Activated CD4-positive, alpha-beta T cell treated with anti-CD3 and anti-CD28 coated beads for 36 hours (primary cell): ENCODE data around the gene UBE4B. TPM values are rescaled to one million over a fixed set of nuclear protein-coding genes. Genes with fewer than 3 reads are reported as not detected.
"Not testable (repeated sequence)": the region's sequence is repeated elsewhere in the genome, so short reads cannot be mapped to it uniquely, and the experiment has no call there.

Source experiments
- ATAC-seq: fragments of 200-7000 bp; cut with Tn5 transposase; one replicate; pipeline ENCODE4 v1.10.0; 2021; ENCODE audit warnings: mild to moderate bottlenecking, moderate library complexity
- CTCF ChIA-PET: fragments of 350-600 bp; sonication (Branson Sonifier 250); formaldehyde crosslinking; loops from one replicate; lab custom pipeline; 2021; ENCODE audit warnings: antibody characterized with exemption; lab: Charles Lee
- POLR2A ChIA-PET: fragments of 350-600 bp; sonication (Branson Sonifier 250); formaldehyde crosslinking; loops from one replicate; lab custom pipeline; 2021; ENCODE audit warnings: antibody characterized with exemption, inconsistent platforms; lab: Charles Lee
- DNase-seq: peaks from one replicate; pipeline ENCODE4 v3.0.0-alpha.2; 2020
- H3K27ac Mint-ChIP-seq: one replicate; pipeline ENCODE4 v1.8.0; 2021; ENCODE audit warnings: mixed read lengths
- H3K27me3 Mint-ChIP-seq: one replicate; pipeline ENCODE4 v1.8.0; 2021; ENCODE audit warnings: mixed read lengths
- H3K36me3 Mint-ChIP-seq: one replicate; pipeline ENCODE4 v1.8.0; 2021; ENCODE audit warnings: low read depth, mixed read lengths
- H3K4me1 Mint-ChIP-seq: one replicate; pipeline ENCODE4 v1.8.0; 2021; ENCODE audit warnings: mixed read lengths
- H3K4me3 Mint-ChIP-seq: one replicate; pipeline ENCODE4 v1.8.0; 2021; ENCODE audit warnings: mild to moderate bottlenecking, moderate library complexity, mixed read lengths
- H3K9me3 Mint-ChIP-seq: one replicate; pipeline ENCODE4 v1.8.0; 2021; ENCODE audit warnings: low read depth, mixed read lengths
- intact Hi-C, 2 experiments: fragments of 100-400 bp; cut with DNase I in 1 of 2; cut with micrococcal nuclease in 1 of 2; formaldehyde crosslinking; loops; one replicate each; pipeline versions ENCODE4 v1.14.2 to v1.15.1; 2022 to 2024; cut with DNase I, micrococcal nuclease
- total RNA-seq, 2 experiments: library from RNA; stranded (reverse); gene quantifications; one replicate each; pipeline ENCODE4 v1.2.3, GENCODE V29; 2021

UBE4B gene
- total RNA-seq, 2 experiments from 2014 or later: 26.1 to 31.8 TPM

DNA sequence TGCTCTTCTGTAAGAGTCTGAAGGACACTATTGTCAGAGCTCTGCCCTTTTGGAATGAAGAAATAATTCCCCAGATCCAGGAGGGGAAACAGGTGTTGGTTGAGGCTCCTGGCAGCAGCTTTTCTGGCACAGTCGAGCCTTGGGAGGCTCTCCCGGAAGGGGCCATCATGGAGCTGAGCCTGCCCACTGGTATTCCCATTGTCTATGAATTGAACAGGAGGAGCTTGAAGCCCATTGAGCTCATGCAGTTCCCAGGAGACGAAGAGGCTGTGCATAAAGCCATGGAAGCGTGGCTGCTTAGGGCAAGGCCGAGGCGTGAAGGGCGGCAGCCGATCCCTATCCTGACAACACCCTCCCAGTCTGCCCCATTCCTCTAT is 26.6 kb downstream of the UBE4B start:
- peaks cover 4% of the 10 kb centered on the region for H3K36me3 Mint-ChIP-seq
- H3K27me3 Mint-ChIP-seq: no peaks in the 10 kb centered on the region
- ATAC-seq: no peak
- POLR2A ChIA-PET: no interaction called here
- DNase-seq: no peak
- intact Hi-C loops: no loop called here
- H3K4me1 Mint-ChIP-seq: peaks cover 12% of the 10 kb centered on the region
- CTCF ChIA-PET: no interaction called here
- no peak overlapping the region for H3K27ac Mint-ChIP-seq
- no peak overlapping the region for H3K4me3 Mint-ChIP-seq
- H3K9me3 Mint-ChIP-seq: no peaks in the 10 kb centered on the region

DNA sequence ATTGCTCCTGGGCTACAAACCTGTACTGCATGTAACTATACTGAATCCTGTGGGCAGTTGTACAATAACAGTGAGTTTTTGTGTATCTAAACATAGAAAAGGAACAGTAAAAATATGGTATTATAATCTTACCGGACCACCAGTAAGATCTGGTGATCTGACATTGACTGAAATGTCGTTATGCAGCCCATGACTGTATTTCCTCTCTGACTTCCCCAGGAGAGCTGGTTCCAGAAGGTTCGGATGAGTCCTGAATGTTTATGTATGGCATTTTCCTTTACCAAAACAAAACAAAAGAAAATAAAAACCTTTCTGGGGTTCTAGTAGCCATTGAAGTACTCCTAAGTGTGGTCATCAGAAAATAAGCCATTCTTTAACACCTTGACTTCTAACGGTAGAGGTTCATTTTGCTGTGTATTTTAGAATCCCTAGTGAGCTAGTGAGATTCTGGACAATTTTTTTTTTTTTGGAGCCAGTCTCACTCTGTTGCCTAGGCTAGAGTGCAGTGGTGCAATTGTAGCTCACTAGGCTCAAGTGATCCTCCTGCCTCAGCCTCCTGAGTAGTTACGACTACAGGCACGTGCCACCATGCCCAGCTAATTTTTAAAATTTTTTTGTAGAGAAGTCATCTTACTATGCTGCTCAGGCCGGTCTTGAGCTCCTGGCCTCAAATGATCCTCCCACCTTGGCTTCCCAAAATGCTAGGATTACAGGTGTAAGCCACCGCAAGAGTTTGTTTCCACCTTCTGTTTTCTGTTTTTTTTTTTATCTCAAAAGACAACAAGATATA is 27.7 kb downstream of the UBE4B start:
- H3K4me1 Mint-ChIP-seq: peaks cover 15% of the 10 kb centered on the region
- no peaks in the 10 kb centered on the region for H3K27me3 Mint-ChIP-seq
- DNase-seq (no peak), ATAC-seq (no peak)
- H3K9me3 Mint-ChIP-seq: no peaks in the 10 kb centered on the region
- no peak overlapping the region for H3K27ac Mint-ChIP-seq
- no peak overlapping the region for H3K4me3 Mint-ChIP-seq
- ChIA-PET POLR2A (interaction anchor here (0.6 kb wide), 1 partner anchor 35 kb away, joined by 5 read pairs; no protein-coding TSS in a partner anchor), CTCF (interaction anchor here (0.6 kb wide), 1 partner anchor 149 kb away, joined by 4 read pairs; no protein-coding TSS in a partner anchor)
- intact Hi-C loops: no loop called here
- peaks cover 4% of the 10 kb centered on the region for H3K36me3 Mint-ChIP-seq

DNA sequence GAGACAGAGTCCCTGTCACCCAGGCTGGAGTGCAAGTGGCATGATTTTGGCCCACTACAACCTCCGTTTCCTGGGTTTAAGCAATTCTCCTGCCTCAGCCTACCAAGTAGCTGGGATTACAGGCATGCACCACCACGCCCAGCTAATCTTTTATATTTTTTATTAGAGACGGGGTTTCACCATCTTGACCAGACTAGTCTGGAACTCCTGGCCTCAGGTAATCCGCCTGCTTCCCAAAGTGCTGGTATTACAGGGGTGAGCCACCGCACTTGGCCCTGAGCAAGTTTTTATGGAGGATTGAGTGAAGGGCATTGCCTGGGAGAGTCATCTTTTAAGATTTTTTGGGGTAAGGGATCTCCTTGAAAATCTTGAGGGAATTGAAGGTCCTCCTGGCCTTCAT is 28.5 kb downstream of the UBE4B start:
- H3K4me1 Mint-ChIP-seq: peaks cover 15% of the 10 kb centered on the region
- ChIA-PET CTCF (no interaction called here), POLR2A (no interaction called here)
- intact Hi-C loops: no loop called here
- no peaks in the 10 kb centered on the region for H3K9me3 Mint-ChIP-seq
- DNase-seq (no peak), ATAC-seq (no peak)
- no peaks in the 10 kb centered on the region for H3K27me3 Mint-ChIP-seq
- H3K36me3 Mint-ChIP-seq: peaks cover 4% of the 10 kb centered on the region
- no peak overlapping the region for H3K4me3 Mint-ChIP-seq
- no peak overlapping the region for H3K27ac Mint-ChIP-seq

DNA sequence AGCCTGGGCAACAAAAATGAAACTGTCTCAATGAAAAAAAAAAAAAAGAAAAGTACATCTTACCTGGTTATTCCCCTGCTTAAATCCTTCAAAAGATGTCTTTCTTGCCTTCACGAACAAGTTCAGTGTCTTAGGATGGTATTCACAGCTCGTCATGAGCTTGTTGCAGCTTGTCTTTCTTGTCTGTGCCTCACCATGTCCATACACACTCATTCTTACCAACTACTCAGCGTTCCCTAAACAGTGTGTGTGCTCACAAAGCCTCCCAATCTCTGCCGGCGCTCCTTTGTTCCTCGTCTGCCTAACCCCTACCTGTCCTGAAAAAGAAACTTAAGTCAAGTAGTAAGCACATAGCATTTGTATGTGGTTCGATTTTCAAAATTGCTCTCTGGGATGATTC is 31.1 kb downstream of the UBE4B start:
- H3K36me3 Mint-ChIP-seq: peaks cover 2% of the 10 kb centered on the region
- no peak overlapping the region for H3K4me3 Mint-ChIP-seq
- peaks cover 15% of the 10 kb centered on the region for H3K4me1 Mint-ChIP-seq
- DNase-seq (no peak), ATAC-seq (no peak)
- H3K27me3 Mint-ChIP-seq: no peaks in the 10 kb centered on the region
- ChIA-PET POLR2A (no interaction called here), CTCF (interaction anchor here (0.6 kb wide), 1 partner anchor 188 kb away, joined by 3 read pairs; no protein-coding TSS in a partner anchor)
- H3K27ac Mint-ChIP-seq: no peak overlapping the region
- intact Hi-C loops: no loop called here
- H3K9me3 Mint-ChIP-seq: no peaks in the 10 kb centered on the region

DNA sequence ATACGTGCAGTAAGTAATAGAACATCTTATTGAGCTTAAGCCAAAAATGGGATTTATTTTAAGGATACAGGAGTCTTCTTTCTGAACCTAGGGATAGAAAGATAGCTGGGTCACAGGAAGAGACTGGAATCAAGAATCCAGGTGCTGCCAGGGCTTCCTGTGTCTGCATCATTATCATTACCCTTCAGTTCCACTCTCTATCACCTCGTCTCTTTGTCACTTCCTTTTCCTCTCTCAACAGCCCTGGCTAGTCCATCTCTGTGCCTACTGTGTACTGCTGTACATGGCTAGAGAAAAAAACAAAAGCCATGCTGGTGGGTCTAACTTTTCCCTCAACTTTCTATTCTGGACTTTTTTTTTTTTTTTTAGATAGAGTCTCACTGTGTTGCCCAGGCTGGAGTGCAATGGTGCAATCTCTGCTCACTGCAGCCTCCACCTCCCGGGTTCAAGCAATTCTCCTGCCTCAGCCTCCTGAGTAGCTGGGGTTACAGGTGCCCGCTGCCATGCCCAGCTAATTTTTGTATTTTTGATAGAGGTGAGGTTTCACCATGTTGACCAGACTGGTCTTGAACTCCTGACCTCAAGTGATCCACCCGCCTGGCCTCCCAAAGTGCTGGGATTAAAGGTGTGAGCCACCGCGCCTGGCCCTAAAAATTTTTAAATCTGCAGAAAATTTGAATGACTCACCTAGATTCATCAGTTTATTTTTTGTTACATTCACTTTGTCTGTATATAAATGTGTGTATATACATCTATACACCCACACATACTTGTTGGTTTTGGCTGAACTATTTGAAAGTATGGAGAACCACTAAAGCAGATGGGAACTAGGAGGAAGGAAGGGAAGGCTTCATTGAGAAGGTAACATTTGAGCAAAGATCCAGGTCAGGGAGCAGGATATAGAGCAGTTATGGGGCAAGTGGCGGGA is 31.9 kb downstream of the UBE4B start:
- Mint-ChIP-seq H3K9me3 (no peaks in the 10 kb centered on the region), H3K36me3 (peaks cover 4% of the 10 kb centered on the region), H3K27me3 (no peaks in the 10 kb centered on the region), H3K27ac (no peak overlapping the region), H3K4me3 (no peak overlapping the region), H3K4me1 (peaks cover 16% of the 10 kb centered on the region)
- DNase-seq: no peak
- intact Hi-C loops: no loop called here
- CTCF ChIA-PET: interaction anchor here (0.6 kb wide), 1 partner anchor 189 kb away, joined by 3 read pairs; no protein-coding TSS in a partner anchor
- no peak for ATAC-seq
- POLR2A ChIA-PET: no interaction called here

DNA sequence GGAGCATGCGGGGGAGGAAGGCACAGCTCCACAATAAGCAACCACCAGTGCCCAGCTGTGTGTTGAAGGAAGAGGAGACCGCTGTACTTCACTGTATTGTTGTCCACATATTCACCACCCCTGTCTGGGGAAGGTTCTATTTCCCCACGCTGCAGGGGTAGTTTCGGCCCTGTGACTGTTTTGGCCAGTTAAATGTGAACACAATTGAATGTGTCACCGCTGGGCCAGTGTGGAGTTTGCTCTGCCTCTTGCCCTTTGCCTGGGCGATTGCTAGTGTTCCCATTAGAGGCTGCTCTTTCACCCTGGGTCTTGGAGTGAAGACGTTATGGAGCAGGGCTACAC is 32.6 kb downstream of the UBE4B start:
- no peak overlapping the region for H3K27ac Mint-ChIP-seq
- H3K36me3 Mint-ChIP-seq: peaks cover 4% of the 10 kb centered on the region
- DNase-seq (no peak), ATAC-seq (no peak)
- ChIA-PET CTCF (no interaction called here), POLR2A (no interaction called here)
- no peak overlapping the region for H3K4me3 Mint-ChIP-seq
- H3K4me1 Mint-ChIP-seq: peaks cover 16% of the 10 kb centered on the region
- no peaks in the 10 kb centered on the region for H3K27me3 Mint-ChIP-seq
- H3K9me3 Mint-ChIP-seq: no peaks in the 10 kb centered on the region
- intact Hi-C loops: no loop called here

DNA sequence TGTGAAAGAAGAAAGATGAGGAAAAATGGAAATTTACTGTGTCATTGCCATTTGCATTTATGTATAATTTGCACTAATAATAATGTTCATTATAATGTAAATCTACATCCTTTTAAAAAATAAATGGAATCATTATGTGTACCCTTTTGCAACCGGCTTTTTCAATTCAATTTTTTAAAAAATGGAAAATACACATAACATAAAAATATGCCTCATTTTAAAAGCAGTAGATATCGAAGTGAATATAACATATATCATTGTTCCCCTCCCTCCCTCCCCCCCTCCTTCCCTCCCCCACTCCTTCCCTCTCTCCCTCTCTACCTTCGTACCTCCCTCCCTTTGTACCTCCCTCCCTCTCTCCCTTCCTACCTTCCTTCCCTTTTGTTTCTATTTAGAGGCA is 33.0 kb downstream of the UBE4B start:
- Mint-ChIP-seq H3K36me3 (peaks cover 4% of the 10 kb centered on the region), H3K9me3 (no peaks in the 10 kb centered on the region), H3K4me3 (no peak overlapping the region), H3K4me1 (peaks cover 16% of the 10 kb centered on the region), H3K27me3 (no peaks in the 10 kb centered on the region), H3K27ac (no peak overlapping the region)
- ChIA-PET POLR2A (no interaction called here), CTCF (no interaction called here)
- intact Hi-C loops: no loop called here
- ATAC-seq (no peak), DNase-seq (no peak)

DNA sequence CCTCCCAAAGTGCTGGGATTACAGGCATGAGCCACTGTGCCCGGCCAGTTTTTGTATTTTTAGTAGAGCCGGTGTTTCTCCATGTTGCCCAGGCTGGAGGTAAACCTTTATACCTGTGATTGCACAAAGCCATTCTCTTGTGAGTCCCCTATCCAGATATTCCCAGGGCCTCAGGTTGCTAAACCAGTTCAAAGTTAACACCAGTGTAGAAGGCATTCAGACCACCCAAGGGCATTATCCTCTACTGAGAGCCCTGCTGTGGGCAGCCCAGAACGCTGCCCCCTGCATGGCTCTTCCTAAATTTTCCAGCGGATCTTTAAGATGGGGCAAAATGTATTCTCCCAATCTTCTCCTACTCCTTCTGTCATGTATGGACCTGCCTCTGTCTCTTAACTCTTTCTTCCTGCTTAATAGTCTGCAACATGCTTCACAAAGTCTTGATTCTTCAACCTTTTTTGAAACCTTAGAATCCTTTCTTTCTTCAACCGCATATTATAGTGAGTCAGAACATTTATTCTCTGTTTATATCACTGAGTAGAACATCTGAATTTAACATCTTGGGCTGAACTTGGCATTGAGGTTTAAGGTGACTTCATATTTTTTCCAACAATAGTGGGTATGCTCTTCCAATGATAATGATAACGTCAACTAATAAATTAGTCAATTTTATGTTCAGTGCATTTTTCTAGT is 36.0 kb downstream of the UBE4B start:
- DNase-seq: no peak
- Mint-ChIP-seq H3K27me3 (no peaks in the 10 kb centered on the region), H3K27ac (no peak overlapping the region), H3K4me3 (no peak overlapping the region), H3K4me1 (peaks cover 14% of the 10 kb centered on the region), H3K36me3 (peaks cover 2% of the 10 kb centered on the region), H3K9me3 (no peaks in the 10 kb centered on the region)
- intact Hi-C loops: no loop called here
- ChIA-PET POLR2A (no interaction called here), CTCF (no interaction called here)
- no peak for ATAC-seq

DNA sequence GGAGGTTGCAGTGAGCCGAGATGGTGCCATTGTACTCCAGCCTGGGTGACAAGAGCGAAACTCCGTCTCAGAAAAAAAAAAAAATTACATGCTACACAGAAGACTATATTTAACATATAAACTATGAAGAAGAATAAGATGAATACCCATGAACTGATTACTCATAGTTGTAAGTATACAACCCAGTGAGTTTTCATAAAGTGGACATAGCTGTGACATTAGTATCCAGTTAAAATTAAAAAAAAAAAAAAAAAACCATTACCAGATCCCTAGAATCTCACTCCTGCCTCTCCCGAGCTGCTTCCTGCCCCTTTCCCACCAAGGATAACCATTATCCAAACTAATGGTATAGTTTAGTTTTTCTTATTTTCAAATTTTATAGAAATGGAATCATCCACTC is 37.4 kb downstream of the UBE4B start:
- intact Hi-C loops: no loop called here
- no peaks in the 10 kb centered on the region for H3K27me3 Mint-ChIP-seq
- no peak overlapping the region for H3K4me3 Mint-ChIP-seq
- ChIA-PET POLR2A (no interaction called here), CTCF (interaction anchor here (0.6 kb wide), 1 partner anchor 528 kb away, joined by 3 read pairs; no protein-coding TSS in a partner anchor)
- peaks cover 2% of the 10 kb centered on the region for H3K36me3 Mint-ChIP-seq
- H3K27ac Mint-ChIP-seq: no peak overlapping the region
- peaks cover 18% of the 10 kb centered on the region for H3K4me1 Mint-ChIP-seq
- no peak for DNase-seq
- ATAC-seq: no peak
- no peaks in the 10 kb centered on the region for H3K9me3 Mint-ChIP-seq

DNA sequence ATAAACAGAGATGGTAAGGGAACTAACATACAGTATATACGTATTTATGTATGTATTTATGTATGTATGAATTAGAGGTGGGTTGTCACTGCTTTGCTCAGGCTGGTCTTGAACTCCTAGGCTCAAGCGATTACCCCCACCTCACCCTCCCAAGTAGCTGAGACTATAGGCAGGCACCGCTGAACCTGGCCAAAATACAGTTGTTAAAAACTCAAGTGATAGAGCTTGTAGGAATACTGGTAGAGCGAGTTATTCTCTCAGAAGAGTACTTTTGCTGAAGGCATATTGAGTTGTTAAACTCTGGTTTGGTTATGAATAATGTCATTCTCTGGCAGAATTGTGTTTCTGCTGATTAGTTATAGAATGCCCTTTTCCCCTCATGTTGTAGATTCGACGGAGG is 38.9 kb downstream of the UBE4B start:
- POLR2A ChIA-PET: no interaction called here
- Mint-ChIP-seq H3K27me3 (no peaks in the 10 kb centered on the region), H3K36me3 (peaks cover 2% of the 10 kb centered on the region), H3K4me3 (no peak overlapping the region), H3K4me1 (peaks cover 18% of the 10 kb centered on the region), H3K27ac (no peak overlapping the region), H3K9me3 (no peaks in the 10 kb centered on the region)
- intact Hi-C loops: no loop called here
- CTCF ChIA-PET: interaction anchor here (0.6 to 1.2 kb wide), 2 partner anchors 99 to 150 kb away, joined by 4 read pairs; no protein-coding TSS in a partner anchor
- ATAC-seq (no peak), DNase-seq (no peak)

DNA sequence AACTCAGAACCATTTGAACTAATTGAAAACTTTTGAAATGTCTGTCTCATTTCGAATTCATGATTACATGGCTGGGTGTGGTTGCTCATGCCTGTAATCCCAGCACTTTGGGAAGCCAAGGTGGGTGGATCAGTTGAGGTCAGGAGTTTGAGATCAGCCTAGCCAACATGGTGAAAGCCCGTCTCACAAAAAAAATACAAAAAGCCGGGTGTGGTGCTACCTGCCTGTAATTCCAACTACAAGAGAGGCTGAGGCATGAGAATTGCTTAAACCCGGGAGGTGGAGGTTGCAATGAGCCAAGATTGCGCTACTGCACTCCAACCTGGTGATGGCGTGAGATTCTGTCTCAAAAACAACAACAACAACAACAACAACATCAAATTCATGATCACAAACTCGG is 40.6 kb downstream of the UBE4B start:
- H3K27me3 Mint-ChIP-seq, POLR2A ChIA-PET, H3K36me3 Mint-ChIP-seq, DNase-seq, H3K9me3 Mint-ChIP-seq, intact Hi-C loops, ATAC-seq, H3K4me3 Mint-ChIP-seq, H3K27ac Mint-ChIP-seq: not testable (repeated sequence)
- CTCF ChIA-PET: interaction anchor here (0.6 kb wide), 1 partner anchor 24 kb away, joined by 4 read pairs; no protein-coding TSS in a partner anchor
- peaks cover 14% of the 10 kb centered on the region for H3K4me1 Mint-ChIP-seq
